IMR-90 (cell line): Measurements from ENCODE around the gene FRMPD4. TPM values are rescaled to one million over a fixed set of nuclear protein-coding genes. Genes with fewer than 3 reads are reported as not detected.
"Not testable (repeated sequence)": the region's sequence is repeated elsewhere in the genome, so short reads cannot be mapped to it uniquely, and the experiment has no call there.

ENCODE experiments used
- ATAC-seq: fragments of 200-7000 bp; cut with Tn5 transposase; 2 replicates; pipeline ENCODE4 v1.9.1; 2020; ENCODE audit warnings: low read depth, mild to moderate bottlenecking, moderate library complexity
- BruUV-seq: library from RNA; stranded (reverse); fragments of 400-500 nt; replicated peaks from 2 replicates; lab custom pipeline; 2021; lab: Mats Ljungman, UMichigan
- CTCF ChIA-PET: fragments of 300-600 bp; formaldehyde crosslinking; extraction: SDS; loops from one replicate; lab custom pipeline; 2021; ENCODE audit warnings: antibody characterized with exemption; lab: Yijun Ruan, JAX
- POLR2A ChIA-PET: fragments of 300-600 bp; sonication (Branson Sonifier 250); formaldehyde crosslinking; loops from one replicate; lab custom pipeline; 2022; ENCODE audit warnings: antibody characterized with exemption; ENCODE audit not compliant: unreplicated experiment; lab: Charles Lee
- DNase-seq: peaks from one replicate; pipeline ENCODE4 v3.0.0; 2013
- H2AFZ ChIP-seq: replicated peaks from 2 replicates; pipeline ENCODE3; 2013; ENCODE audit warnings: low read length, mild to moderate bottlenecking; ENCODE audit not compliant: poor library complexity
- H2AK5ac ChIP-seq: 2 replicates; pipeline ENCODE4 v1.6.1; 2013; ENCODE audit warnings: low read depth, low read length, inconsistent platforms
- H2AK9ac ChIP-seq: replicated peaks from 2 replicates; pipeline ENCODE3; 2013; ENCODE audit warnings: mild to moderate bottlenecking, low read depth, low read length, moderate library complexity; ENCODE audit not compliant: poor library complexity
- H2BK120ac ChIP-seq: 2 replicates; pipeline ENCODE4 v1.6.1; 2013; ENCODE audit warnings: low read depth, low read length, inconsistent platforms
- H2BK15ac ChIP-seq: 3 replicates; pipeline ENCODE4 v1.6.1; 2013; ENCODE audit warnings: low read depth, low read length, inconsistent platforms
- H2BK20ac ChIP-seq: 2 replicates; pipeline ENCODE4 v1.6.1; 2013; ENCODE audit warnings: low read depth, mild to moderate bottlenecking, inconsistent platforms, low read length, moderate library complexity
- H2BK5ac ChIP-seq: 2 replicates; pipeline ENCODE4 v1.6.1; 2013; ENCODE audit warnings: mild to moderate bottlenecking, low read depth, low read length, inconsistent platforms; ENCODE audit not compliant: poor library complexity, severe bottlenecking
- H3K14ac ChIP-seq: replicated peaks from 2 replicates; pipeline ENCODE4 v1.6.1; 2013; ENCODE audit warnings: low read depth, low read length, inconsistent platforms
- H3K18ac ChIP-seq: 2 replicates; pipeline ENCODE4 v1.6.1; 2013; ENCODE audit warnings: low read depth, low read length, control low read depth
- H3K23ac ChIP-seq: 2 replicates; pipeline ENCODE4 v1.6.1; 2013; ENCODE audit warnings: low read depth, low read length, inconsistent platforms
- H3K27ac ChIP-seq: 2 replicates; pipeline ENCODE4 v1.5.1; 2013; ENCODE audit warnings: mild to moderate bottlenecking, control low read depth, low read length; ENCODE audit not compliant: insufficient read depth
- H3K27me3 ChIP-seq: 2 replicates; pipeline ENCODE4 v1.6.1; 2013; ENCODE audit warnings: low read length; ENCODE audit not compliant: control insufficient read depth, insufficient read depth
- H3K36me3 ChIP-seq: 2 replicates; pipeline ENCODE4 v1.6.1; 2013; ENCODE audit warnings: low read length, mixed read lengths; ENCODE audit not compliant: control insufficient read depth, insufficient read depth
- H3K4ac ChIP-seq: 2 replicates; pipeline ENCODE4 v1.6.1; 2013; ENCODE audit warnings: low read depth, low read length, inconsistent platforms
- H3K4me1 ChIP-seq: 2 replicates; pipeline ENCODE4 v1.6.1; 2013; ENCODE audit warnings: low read length, mixed read lengths; ENCODE audit not compliant: control insufficient read depth, insufficient read depth
- H3K4me2 ChIP-seq: 2 replicates; pipeline ENCODE4 v1.6.1; 2013; ENCODE audit warnings: low read depth, mild to moderate bottlenecking, control low read depth, low read length, moderate library complexity
- H3K4me3 ChIP-seq: 2 replicates; pipeline ENCODE4 v1.5.1; 2013; ENCODE audit warnings: low read depth, mild to moderate bottlenecking, control low read depth, low read length, moderate library complexity; ENCODE audit not compliant: insufficient read depth
- H3K56ac ChIP-seq: 2 replicates; pipeline ENCODE4 v1.6.1; 2013; ENCODE audit warnings: low read length, inconsistent platforms; ENCODE audit not compliant: insufficient read depth; ENCODE audit errors: extremely low read depth
- H3K79me1 ChIP-seq, 2 experiments: 2 replicates each; pipeline ENCODE4 v1.6.1; 2013; ENCODE audit warnings: low read length in 2 of 2, inconsistent platforms in 1 of 2, low read depth in 1 of 2
- H3K9ac ChIP-seq: 2 replicates; pipeline ENCODE4 v1.6.1; 2013; ENCODE audit warnings: low read depth, low read length, control low read depth
- H3K9me1 ChIP-seq: 2 replicates; pipeline ENCODE4 v1.6.1; 2013; ENCODE audit warnings: low read length, inconsistent platforms; ENCODE audit not compliant: insufficient read depth
- H3K9me3 ChIP-seq: 2 replicates; pipeline ENCODE4 v1.6.1; 2013; ENCODE audit warnings: low read length; ENCODE audit not compliant: control insufficient read depth, insufficient read depth
- H4K20me1 ChIP-seq: 2 replicates; pipeline ENCODE4 v1.6.1; 2013; ENCODE audit warnings: low read length, inconsistent platforms; ENCODE audit not compliant: insufficient read depth
- H4K5ac ChIP-seq: 2 replicates; pipeline ENCODE4 v1.6.1; 2013; ENCODE audit warnings: mild to moderate bottlenecking, low read depth, low read length, control low read depth
- H4K8ac ChIP-seq, 2 experiments: 2 replicates each; pipeline ENCODE4 v1.6.1; 2013; ENCODE audit warnings: low read depth in 2 of 2, low read length in 2 of 2, control low read depth in 1 of 2, inconsistent platforms in 1 of 2
- H4K91ac ChIP-seq: 2 replicates; pipeline ENCODE4 v1.6.1; 2013; ENCODE audit warnings: low read depth, low read length, inconsistent platforms; ENCODE audit not compliant: insufficient read depth
- WGBS, 2 experiments: methylation state at CpG; one replicate each; pipeline versions ENCODE4 v1.1.5 to v1.1.7; 2013; ENCODE audit warnings: missing lambda C conversion rate in 2 of 2; ENCODE audit not compliant: insufficient read length in 1 of 2; ENCODE audit errors: extremely low coverage in 2 of 2; 5-methylcytosine and 5-hydroxymethylcytosine counted together
- dilution Hi-C: fragments of 300-500 bp; cut with HindIII; formaldehyde crosslinking; loops from one replicate; pipeline ENCODE4 v1.14.3; 2018; ENCODE audit warnings: low sequenced_read_pairs; ENCODE audit not compliant: unreplicated experiment
- in situ Hi-C: fragments of 300-500 bp; cut with MboI; formaldehyde crosslinking; loops from 3 replicates; pipeline ENCODE4 v1.14.3; 2019; ENCODE audit warnings: low sequenced_read_pairs, inconsistent platforms, mixed read lengths
- intact Hi-C: fragments of 100-400 bp; cut with micrococcal nuclease; formaldehyde crosslinking; loops from 2 replicates; pipeline ENCODE4 v1.10.0; 2022
- polyA plus RNA-seq, 3 experiments: library from polyadenylated mRNA; depleted of rRNA; stranded (reverse); fragments of >200 nt; gene quantifications; 2 replicates each; pipeline ENCODE4 v1.2.3, GENCODE V29; 2012; ENCODE audit warnings: low replicate concordance in 1 of 3
- total RNA-seq: library from RNA; depleted of rRNA; stranded (reverse); fragments of >200 nt; gene quantifications from 2 replicates; pipeline ENCODE4 v1.2.3, GENCODE V29; 2012

Gene FRMPD4
- total and polyA plus RNA-seq, 2 of the 4 experiments (the other 2 are of a cell fraction): 0.53 to 1.1 TPM

DNA sequence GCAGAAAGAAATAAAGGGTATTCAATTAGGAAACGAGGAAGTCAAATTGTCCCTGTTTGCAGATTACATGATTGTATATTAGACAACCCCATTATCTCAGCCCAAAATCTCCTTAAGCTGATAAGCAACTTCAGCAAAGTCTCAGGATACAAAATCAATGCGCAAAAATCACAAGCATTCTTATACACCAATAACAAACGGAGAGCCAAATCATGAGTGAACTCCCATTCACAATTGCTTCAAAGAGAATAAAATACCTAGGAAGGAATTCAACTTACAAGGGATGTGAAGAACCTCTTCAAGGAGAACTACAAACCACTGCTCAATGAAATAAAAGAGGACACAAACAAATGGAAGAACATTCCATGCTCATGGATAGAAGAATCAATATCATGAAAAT lies 404.0 kb downstream of the FRMPD4 start:
- H3K79me1 ChIP-seq, H3K18ac ChIP-seq, ATAC-seq, H3K9me3 ChIP-seq, H2BK5ac ChIP-seq, H3K36me3 ChIP-seq, H3K4ac ChIP-seq, H3K56ac ChIP-seq, H3K9me1 ChIP-seq, H2AFZ ChIP-seq, H3K27me3 ChIP-seq, H3K4me1 ChIP-seq, H2AK9ac ChIP-seq, CTCF ChIA-PET, H4K20me1 ChIP-seq, H4K5ac ChIP-seq, H2BK20ac ChIP-seq, dilution Hi-C loops, H3K4me2 ChIP-seq, H2BK15ac ChIP-seq, H3K14ac ChIP-seq, H3K4me3 ChIP-seq, POLR2A ChIA-PET, H3K27ac ChIP-seq, H3K9ac ChIP-seq, intact Hi-C loops, in situ Hi-C loops, H2AK5ac ChIP-seq, H2BK120ac ChIP-seq, H4K91ac ChIP-seq, BruUV-seq, DNase-seq, H4K8ac ChIP-seq, H3K23ac ChIP-seq: not testable (repeated sequence)
- no CpG with 5 or more reads among the region's 3 CpGs for WGBS, 2 experiments
